HG03378 (cell line): Measurements from ENCODE around the gene FBXO3.
A peak's percentile ranks its signal among the peaks of the same experiment; 100 is the strongest.
"Not testable (repeated sequence)": the region's sequence is repeated elsewhere in the genome, so short reads cannot be mapped to it uniquely, and the experiment has no call there.

ENCODE experiments used
- ATAC-seq: cut with Tn5 transposase; IDR thresholded peaks from one replicate; pipeline ENCODE4 v1.9.1; 2021; ENCODE audit warnings: mild to moderate bottlenecking, moderate library complexity; ENCODE audit not compliant: unreplicated experiment

The FBXO3 gene, protein sequence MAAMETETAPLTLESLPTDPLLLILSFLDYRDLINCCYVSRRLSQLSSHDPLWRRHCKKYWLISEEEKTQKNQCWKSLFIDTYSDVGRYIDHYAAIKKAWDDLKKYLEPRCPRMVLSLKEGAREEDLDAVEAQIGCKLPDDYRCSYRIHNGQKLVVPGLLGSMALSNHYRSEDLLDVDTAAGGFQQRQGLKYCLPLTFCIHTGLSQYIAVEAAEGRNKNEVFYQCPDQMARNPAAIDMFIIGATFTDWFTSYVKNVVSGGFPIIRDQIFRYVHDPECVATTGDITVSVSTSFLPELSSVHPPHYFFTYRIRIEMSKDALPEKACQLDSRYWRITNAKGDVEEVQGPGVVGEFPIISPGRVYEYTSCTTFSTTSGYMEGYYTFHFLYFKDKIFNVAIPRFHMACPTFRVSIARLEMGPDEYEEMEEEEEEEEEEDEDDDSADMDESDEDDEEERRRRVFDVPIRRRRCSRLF

DNA sequence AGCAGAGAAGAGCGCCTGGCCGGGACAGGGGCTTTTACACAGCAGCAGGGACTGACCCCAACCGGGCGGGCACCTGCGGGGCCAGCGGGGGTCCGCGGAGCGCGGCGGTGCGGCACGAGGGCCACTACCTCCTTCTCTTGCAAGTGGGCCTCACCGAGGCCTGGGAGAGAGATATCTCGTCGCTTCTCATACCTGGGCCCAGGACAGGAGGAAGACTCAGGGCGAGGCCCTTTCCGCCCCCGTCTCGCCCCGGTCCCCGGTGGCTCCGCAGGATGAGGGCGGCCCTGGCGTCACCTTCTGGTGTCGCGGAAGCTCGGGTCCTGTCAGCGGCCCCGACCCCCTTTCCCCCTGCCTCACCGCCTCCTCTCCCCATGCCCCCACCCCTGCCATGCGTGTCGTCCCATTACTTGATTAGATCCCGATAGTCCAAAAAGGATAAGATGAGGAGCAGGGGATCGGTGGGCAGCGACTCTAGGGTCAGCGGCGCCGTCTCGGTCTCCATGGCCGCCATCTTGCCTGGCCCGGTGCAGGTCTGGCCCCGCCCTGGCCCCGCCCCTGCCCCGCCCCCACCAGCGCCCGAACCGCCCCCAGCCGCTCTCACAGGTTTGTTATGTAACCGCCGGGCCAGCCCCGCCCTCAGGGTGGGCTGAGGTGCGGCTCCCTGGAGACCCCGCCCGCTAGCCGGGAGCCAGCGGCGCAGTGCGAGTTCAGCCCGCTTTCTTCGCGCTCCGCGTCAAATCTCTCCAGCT lies at the start of gene FBXO3:
Gene FBXO3, minus strand, starts transcription at position 534 of the 749 bp plus-strand sequence. Its CDS starts 23 bp downstream, at position 511.
- peak; percentile 41 for ATAC-seq

- not testable (repeated sequence) for ATAC-seq
These were observed 48.7 kb upstream of the FBXO3 start for GRCh38 chr11:33822981-33823380.

- no peak for ATAC-seq
These were observed 45.1 kb upstream of the FBXO3 start for GRCh38 chr11:33819278-33820035.

- no peak for ATAC-seq
These were observed 34.0 kb upstream of the FBXO3 start for GRCh38 chr11:33808228-33808828.

DNA sequence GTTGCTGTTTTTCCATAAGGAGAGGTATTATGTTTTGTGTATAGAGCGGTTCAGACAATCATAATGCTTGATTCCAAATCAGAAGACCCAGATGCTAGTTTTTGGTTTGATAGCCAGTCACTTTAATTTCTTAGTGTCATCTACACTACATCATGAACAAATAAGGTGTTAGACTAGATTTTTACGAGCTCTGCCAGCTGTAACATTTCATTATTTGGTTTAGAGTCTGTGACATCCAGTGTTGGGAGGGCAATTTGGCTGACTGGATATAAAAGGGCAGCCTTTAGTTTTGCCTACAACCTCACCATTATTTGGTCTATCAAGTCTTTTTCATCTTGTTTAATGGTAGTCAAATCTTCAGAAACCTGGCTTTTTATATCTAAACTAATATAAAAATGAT lies 30.2 kb upstream of the FBXO3 start:
- ATAC-seq: no peak

DNA sequence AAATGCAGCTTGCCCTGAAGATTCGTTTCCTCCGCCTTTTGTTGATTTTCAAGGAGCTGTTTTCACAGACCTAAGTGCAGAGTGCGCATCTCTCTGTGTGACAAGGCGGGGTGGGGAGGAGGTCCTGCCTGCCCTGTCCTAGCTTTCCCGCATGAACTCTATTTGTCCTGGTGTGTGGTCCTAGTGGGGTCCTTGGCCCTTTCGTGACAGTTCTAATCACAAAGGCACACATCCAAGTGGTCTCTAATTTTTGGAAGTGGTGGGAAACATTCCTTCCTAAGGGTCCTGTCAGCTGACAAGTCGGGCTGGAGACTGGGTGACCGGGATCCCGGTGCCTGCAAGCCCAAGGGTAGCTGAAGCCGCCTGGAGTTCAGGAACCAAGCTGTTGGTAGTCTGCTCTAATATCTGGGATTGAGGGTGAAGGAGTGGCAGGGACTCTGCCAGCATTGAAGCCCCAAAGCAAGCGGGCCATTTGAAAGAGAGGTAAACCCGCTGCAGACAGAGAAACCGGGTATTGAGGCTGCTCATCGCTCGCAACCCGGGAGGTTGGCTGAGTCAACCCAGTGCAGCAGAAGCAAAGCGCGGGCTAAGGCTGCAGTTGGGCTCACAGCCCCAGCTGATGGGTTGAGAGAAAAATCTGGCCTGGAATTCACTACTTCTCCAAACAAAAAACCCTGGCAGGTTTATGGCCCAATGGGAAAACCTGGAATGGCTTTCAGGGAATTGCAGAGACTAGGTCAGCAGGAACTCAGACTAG lies 28.1 kb upstream of the FBXO3 start:
- no peak for ATAC-seq

DNA sequence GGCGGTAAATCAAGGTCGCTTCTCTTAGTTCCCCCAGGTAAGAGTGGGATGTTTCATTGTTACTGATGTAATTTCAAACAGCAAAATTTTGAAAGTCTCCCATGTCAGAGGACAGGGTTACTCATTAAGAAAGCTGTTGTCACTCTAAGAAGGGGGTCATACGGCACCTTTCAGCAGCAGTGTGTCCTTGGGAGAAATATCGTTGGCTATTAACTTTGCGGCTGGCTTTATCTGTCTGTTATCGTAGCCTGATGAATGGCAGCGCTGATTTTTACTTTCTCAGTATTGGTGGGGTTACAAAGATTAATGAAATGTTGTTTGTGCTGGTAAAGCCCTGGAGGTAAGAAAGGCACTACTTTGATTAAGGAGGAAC lies 27.5 kb upstream of the FBXO3 start:
- ATAC-seq: no peak

DNA sequence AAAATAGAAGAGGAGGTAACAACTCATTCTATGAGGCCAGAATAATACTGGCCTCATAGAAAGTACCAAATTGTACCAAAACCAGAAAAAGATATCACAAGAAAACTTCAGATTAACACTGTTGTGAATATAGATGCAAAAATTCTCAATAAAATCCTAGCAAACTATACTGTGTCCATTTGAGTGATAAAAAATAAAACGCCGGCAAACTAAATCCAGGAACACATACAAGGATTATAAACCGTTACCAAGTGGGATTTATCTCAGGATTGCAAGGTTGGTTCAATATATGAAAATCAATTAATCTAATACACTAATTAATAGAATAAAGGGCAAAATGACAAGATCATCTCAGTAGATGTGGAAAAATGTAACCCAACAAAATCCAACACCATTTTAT lies 23.6 kb upstream of the FBXO3 start:
- no peak for ATAC-seq

DNA sequence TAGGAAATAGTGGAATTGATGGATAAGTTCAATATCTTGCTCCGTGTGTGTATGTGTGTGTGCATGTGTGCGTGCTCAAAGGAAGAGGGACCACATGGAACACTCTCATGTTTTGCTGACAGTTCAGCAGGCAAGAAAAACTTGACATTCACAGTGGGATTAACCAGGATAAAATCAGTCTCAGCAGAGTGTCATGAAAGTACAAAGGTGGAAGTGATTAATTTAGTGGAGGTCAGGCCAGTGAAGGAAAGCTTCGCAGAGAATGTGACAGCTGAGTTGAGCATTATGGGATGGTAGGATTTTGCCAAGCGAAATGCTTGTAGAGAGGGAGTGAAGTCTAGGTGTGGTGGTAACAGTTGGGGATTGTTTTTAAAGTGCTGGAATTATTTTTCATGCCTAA lies 15.7 kb upstream of the FBXO3 start:
- ATAC-seq: no peak

DNA sequence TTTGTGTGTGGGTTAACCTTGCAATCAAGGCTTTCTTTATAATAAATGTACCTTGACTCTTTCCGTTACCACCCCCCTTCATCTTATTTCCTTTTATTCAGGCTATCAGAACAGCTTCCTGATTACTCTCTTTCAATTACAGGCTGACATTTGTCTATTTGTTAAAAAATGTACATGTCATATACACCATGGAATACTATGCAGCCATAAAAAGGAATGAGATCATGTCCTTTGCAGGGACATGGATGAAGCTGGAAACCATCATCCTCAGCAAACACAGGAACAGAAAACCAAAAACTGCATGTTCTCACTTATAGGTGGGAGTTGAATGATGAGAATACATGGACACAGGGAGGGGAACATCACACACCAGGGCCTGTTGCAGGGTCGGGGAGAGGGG lies 13.8 kb upstream of the FBXO3 start:
- not testable (repeated sequence) for ATAC-seq

- no peak for ATAC-seq
These were observed 12.8 kb upstream of the FBXO3 start for GRCh38 chr11:33787076-33787475.

DNA sequence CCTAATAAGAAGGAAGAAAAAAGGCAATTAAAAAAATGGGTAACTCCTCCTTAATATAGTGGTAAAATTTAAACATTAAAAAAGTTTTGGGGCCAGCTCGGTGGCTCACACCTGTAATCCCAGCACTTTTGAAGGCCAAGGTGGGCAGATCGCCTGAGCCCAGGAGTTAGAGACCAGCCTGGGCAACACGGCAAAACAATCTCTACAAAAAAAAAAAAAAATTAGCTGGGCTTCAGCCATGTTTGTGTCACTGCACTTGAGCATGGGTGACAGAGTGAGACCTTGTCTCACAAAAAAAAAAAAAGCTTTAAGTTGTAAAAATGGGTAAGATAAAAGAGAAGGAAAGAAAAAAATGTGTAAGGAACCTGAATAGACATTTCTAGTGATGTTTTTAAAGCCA lies 11.3 kb upstream of the FBXO3 start:
- no peak for ATAC-seq

GRCh38 chr11:33779849-33780528 lies 5.7 kb upstream of the FBXO3 start:
- ATAC-seq: no peak

DNA sequence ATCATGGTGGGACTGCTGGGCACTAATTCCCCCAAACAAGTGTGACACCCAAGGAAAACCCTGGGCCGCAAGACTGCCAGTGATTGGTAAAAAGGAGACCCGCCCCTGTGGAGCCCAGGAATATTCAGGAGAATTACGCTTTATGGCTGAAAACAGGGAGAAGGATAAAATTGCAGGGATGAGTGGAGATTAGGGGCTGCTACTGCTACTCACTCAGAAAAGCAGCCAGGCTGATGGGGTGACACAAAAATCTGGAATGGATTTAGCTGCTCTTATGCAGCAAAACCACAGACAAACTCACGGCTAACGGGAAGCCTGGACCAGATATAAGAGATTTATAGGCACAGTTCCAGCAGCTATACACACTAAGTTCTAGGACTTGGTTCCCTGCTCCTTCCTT lies 4.4 kb upstream of the FBXO3 start:
- no peak for ATAC-seq

- no peak for ATAC-seq
These were observed 3.6 kb upstream of the FBXO3 start for GRCh38 chr11:33777906-33778305.

- peak; percentile 46 for ATAC-seq
These were observed 1.6 kb upstream of the FBXO3 start for GRCh38 chr11:33775832-33776470.

DNA sequence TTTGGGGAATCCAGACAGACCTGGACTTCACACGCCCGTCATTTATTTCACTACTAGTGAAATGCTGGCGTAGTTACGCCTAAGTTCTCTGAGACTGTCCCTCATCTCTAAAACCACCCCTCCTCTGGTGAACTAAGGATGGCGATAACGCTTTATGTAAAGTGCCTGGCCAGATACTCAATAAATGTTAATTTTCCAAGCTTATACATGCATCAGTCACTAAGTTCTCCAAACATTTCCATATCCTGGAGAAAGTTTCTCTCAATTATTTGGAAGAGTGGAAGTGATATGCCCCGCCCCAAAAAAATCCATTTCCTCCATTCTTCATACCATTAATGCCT lies 1.1 kb upstream of the FBXO3 start:
- no peak for ATAC-seq

- no peak for ATAC-seq
These were observed 581 bp upstream of the FBXO3 start for GRCh38 chr11:33774736-33775466.
